Measurements from ENCODE around the gene AATK. TPM values are rescaled to one million over a fixed set of nuclear protein-coding genes. Genes with fewer than 3 reads are reported as not detected.

The AATK gene
- polyA plus RNA-seq, 1 of the 3 experiments (the other 2 are of a cell fraction), result 0.51 TPM

GRCh38 chr17:81132197-81132540, 33.9 kb downstream of the AATK start:
- peaks cover 0 to 4% of the 10 kb centered on the region in 2 experiments; a peak in 1 of 4 replicates for H3K4me1 ChIP-seq (ENCODE audit: control insufficient read depth in 1 of 2, insufficient read depth in 2 of 2, low read depth in 1 of 2, low read length in 1 of 2)
- no peak for DNase-seq
- H3K36me3 ChIP-seq (replicated peaks in 1 of 2; ENCODE audit: control insufficient read depth in 1 of 2, insufficient read depth in 2 of 2, low read length in 1 of 2), result no peaks in the 10 kb centered on the region
- H3K27ac ChIP-seq (ENCODE audit: low read depth in 2 of 2, low read length in 1 of 2), result no peak overlapping the region
- H4K20me1 ChIP-seq (ENCODE audit: insufficient read depth), result no peaks in the 10 kb centered on the region
- H3K27me3 ChIP-seq (ENCODE audit: insufficient read depth), result peaks cover 6% of the 10 kb centered on the region; the same call in 1 of the 2 replicates
- no peak overlapping the region for H3K4me3 ChIP-seq (ENCODE audit: low read depth in 2 of 2, low read length in 1 of 2)
- 60% methylated on average over 11 of the region's 11 CpGs for WGBS (ENCODE audit: low lambda C conversion rate)
- no peaks in the 10 kb centered on the region for H3K79me2 ChIP-seq (ENCODE audit: insufficient read depth)
- POLR2A ChIA-PET, result interaction anchor here (0.8 to 1.5 kb wide), 2 partner anchors 9 to 10 kb away, joined by 3 to 4 read pairs; no protein-coding TSS in a partner anchor
- no peaks in the 10 kb centered on the region for H3K9me2 ChIP-seq
- H2AFZ ChIP-seq (ENCODE audit: low read depth), result no peak overlapping the region
- no peaks in the 10 kb centered on the region for H3K9me3 ChIP-seq
- CTCF ChIA-PET, result interaction anchor here (0.6 to 3.4 kb wide), 5 partner anchors 11 to 377 kb away, joined by 3 to 28 read pairs (median 3); no protein-coding TSS in a partner anchor
- no peak overlapping the region for H3K4me2 ChIP-seq
- no peaks in the 10 kb centered on the region for H3F3A ChIP-seq (replicated peaks; ENCODE audit: insufficient read depth)
- TF ChIP-seq, protein P1, sequence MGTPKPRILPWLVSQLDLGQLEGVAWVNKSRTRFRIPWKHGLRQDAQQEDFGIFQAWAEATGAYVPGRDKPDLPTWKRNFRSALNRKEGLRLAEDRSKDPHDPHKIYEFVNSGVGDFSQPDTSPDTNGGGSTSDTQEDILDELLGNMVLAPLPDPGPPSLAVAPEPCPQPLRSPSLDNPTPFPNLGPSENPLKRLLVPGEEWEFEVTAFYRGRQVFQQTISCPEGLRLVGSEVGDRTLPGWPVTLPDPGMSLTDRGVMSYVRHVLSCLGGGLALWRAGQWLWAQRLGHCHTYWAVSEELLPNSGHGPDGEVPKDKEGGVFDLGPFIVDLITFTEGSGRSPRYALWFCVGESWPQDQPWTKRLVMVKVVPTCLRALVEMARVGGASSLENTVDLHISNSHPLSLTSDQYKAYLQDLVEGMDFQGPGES (IDR thresholded peaks at IDR 0.05; ENCODE audit: low read depth, low read length), result no peak
- no peak for TF ChIP-seq FOXM1 (IDR thresholded peaks at IDR 0.05; ENCODE audit: low read depth)
- no peak for TF ChIP-seq MXI1 (IDR thresholded peaks at IDR 0.05; ENCODE audit: low read depth, low read length)
- no peak overlapping the region for H3K9ac ChIP-seq

DNA sequence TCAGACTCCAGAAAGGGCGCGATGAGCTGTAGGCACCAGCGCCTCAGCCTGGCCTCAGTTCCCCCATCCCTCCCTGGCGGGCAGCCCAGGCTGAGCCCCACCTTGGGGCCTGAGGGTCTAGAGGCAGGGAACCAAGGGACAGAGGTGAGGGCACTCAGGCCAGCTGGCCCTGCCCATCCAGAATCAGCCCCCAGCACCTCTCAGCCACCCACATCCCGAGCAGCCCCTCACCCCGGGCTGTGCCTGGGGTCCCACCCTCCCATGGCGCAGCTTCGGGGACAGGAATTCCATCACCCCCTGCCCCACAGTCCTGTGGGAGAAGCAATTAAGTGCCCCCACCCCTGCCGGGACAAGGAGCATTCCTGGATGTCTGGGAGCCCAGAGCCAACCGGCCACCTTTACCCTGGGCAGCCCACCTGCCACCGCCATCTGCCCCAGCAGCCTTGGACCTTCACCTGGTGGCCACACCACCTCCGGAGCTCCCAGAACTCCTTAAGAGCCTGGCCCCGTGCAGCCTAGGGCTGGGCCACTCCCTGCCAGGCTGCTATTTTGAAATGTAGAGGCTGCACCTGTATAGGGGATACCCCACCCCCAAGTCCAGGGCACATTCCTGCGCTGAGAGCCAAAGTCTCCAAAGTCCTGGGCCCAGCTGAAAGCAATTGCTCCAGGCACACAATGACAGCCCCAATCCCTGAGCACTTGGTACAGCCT, 34.4 kb downstream of the AATK start:
- H3K36me3 ChIP-seq (replicated peaks in 1 of 2; ENCODE audit: control insufficient read depth in 1 of 2, insufficient read depth in 2 of 2, low read length in 1 of 2), result no peaks in the 10 kb centered on the region
- H4K20me1 ChIP-seq (ENCODE audit: insufficient read depth), result no peaks in the 10 kb centered on the region
- CTCF ChIA-PET, result interaction anchor here (0.6 to 3.4 kb wide), 6 partner anchors 11 to 378 kb away, joined by 3 to 28 read pairs (median 7); no protein-coding TSS in a partner anchor
- no peaks in the 10 kb centered on the region for H3F3A ChIP-seq (replicated peaks; ENCODE audit: insufficient read depth)
- peaks cover 6% of the 10 kb centered on the region; the same call in 1 of the 2 replicates for H3K27me3 ChIP-seq (ENCODE audit: insufficient read depth)
- no peak overlapping the region for H3K4me3 ChIP-seq (ENCODE audit: low read depth in 2 of 2, low read length in 1 of 2)
- no peaks in the 10 kb centered on the region for H3K9me2 ChIP-seq
- peaks cover 0 to 4% of the 10 kb centered on the region in 2 experiments; a peak in 1 of 4 replicates for H3K4me1 ChIP-seq (ENCODE audit: control insufficient read depth in 1 of 2, insufficient read depth in 2 of 2, low read depth in 1 of 2, low read length in 1 of 2)
- 74% methylated on average over 9 of the region's 14 CpGs for WGBS (ENCODE audit: low lambda C conversion rate)
- no peak overlapping the region for H3K27ac ChIP-seq (ENCODE audit: low read depth in 2 of 2, low read length in 1 of 2)
- H3K9me3 ChIP-seq, result no peaks in the 10 kb centered on the region
- H3K4me2 ChIP-seq, result no peak overlapping the region
- no peak overlapping the region for H3K9ac ChIP-seq
- DNase-seq, result no peak
- H2AFZ ChIP-seq (ENCODE audit: low read depth), result no peak overlapping the region
- POLR2A ChIA-PET, result interaction anchor here (1.5 kb wide), 1 partner anchor 11 kb away, joined by 4 read pairs; no protein-coding TSS in a partner anchor
- TF ChIP-seq CHD2 (IDR thresholded peaks at IDR 0.05; ENCODE audit: low read length, partially characterized antibody), result no peak
- no peak for TF ChIP-seq JUND (IDR thresholded peaks at IDR 0.05)
- TF ChIP-seq FOXJ3 (CRISPR knock-in tag; IDR thresholded peaks at IDR 0.05), result no peak
- TF ChIP-seq YY1 (IDR thresholded peaks at IDR 0.05; ENCODE audit: low read depth), result no peak
- TF ChIP-seq NRF1 (IDR thresholded peaks at IDR 0.05; ENCODE audit: low read depth, low read length), result no peak
- no peak for TF ChIP-seq RCOR1 (IDR thresholded peaks at IDR 0.05; ENCODE audit: low read length)
- TF ChIP-seq SMC3 (IDR thresholded peaks at IDR 0.05; ENCODE audit: low read depth, low read length), result no peak
- TF ChIP-seq MXI1 (IDR thresholded peaks at IDR 0.05; ENCODE audit: low read depth, low read length), result no peak
- TF ChIP-seq GABPA (IDR thresholded peaks at IDR 0.05; ENCODE audit: low read depth), result no peak
- TF ChIP-seq RXRA (IDR thresholded peaks at IDR 0.05; ENCODE audit: borderline replicate concordance, low read depth), result no peak
- TF ChIP-seq TEAD4 (IDR thresholded peaks at IDR 0.05; ENCODE audit: borderline replicate concordance, insufficient read depth), result no peak
- no peak for TF ChIP-seq FOSL2 (IDR thresholded peaks at IDR 0.05; ENCODE audit: borderline replicate concordance, low read depth)
- no peak for TF ChIP-seq MAX (IDR thresholded peaks at IDR 0.05; ENCODE audit: low read depth)
- TF ChIP-seq, protein P2, sequence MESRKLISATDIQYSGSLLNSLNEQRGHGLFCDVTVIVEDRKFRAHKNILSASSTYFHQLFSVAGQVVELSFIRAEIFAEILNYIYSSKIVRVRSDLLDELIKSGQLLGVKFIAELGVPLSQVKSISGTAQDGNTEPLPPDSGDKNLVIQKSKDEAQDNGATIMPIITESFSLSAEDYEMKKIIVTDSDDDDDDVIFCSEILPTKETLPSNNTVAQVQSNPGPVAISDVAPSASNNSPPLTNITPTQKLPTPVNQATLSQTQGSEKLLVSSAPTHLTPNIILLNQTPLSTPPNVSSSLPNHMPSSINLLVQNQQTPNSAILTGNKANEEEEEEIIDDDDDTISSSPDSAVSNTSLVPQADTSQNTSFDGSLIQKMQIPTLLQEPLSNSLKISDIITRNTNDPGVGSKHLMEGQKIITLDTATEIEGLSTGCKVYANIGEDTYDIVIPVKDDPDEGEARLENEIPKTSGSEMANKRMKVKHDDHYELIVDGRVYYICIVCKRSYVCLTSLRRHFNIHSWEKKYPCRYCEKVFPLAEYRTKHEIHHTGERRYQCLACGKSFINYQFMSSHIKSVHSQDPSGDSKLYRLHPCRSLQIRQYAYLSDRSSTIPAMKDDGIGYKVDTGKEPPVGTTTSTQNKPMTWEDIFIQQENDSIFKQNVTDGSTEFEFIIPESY (IDR thresholded peaks at IDR 0.05; ENCODE audit: borderline replicate concordance, low read depth), result no peak
- no peaks in the 10 kb centered on the region for H3K79me2 ChIP-seq (ENCODE audit: insufficient read depth)
